ENCODE data around the gene BABAM1.
"Not testable (repeated sequence)": the region's sequence is repeated elsewhere in the genome, so short reads cannot be mapped to it uniquely, and the experiment has no call there.

Gene BABAM1

GRCh38 chr19:17275441-17276175, 8.4 kb downstream of the BABAM1 start:
- DNase-seq: no peak

DNA sequence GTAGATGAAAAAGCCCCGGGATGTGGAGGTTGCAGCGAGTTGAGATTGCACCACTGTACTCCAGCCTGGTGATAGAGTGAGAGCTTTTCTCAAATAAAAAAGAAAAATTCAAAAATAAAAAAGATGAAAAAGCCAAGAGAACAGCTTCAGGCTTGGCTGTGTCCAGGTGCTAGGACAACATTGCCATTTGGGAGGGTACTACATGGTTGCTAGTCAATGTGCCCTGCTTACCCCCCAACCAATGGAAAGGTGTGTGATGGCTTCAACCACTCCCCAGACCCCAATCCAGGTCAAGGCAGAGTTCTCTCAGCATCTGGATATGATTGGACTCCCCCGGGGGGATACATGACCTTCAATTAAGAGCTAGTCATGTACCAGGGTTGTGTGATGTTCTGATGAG, 12.2 kb downstream of the BABAM1 start:
- DNase-seq: no peak

DNA sequence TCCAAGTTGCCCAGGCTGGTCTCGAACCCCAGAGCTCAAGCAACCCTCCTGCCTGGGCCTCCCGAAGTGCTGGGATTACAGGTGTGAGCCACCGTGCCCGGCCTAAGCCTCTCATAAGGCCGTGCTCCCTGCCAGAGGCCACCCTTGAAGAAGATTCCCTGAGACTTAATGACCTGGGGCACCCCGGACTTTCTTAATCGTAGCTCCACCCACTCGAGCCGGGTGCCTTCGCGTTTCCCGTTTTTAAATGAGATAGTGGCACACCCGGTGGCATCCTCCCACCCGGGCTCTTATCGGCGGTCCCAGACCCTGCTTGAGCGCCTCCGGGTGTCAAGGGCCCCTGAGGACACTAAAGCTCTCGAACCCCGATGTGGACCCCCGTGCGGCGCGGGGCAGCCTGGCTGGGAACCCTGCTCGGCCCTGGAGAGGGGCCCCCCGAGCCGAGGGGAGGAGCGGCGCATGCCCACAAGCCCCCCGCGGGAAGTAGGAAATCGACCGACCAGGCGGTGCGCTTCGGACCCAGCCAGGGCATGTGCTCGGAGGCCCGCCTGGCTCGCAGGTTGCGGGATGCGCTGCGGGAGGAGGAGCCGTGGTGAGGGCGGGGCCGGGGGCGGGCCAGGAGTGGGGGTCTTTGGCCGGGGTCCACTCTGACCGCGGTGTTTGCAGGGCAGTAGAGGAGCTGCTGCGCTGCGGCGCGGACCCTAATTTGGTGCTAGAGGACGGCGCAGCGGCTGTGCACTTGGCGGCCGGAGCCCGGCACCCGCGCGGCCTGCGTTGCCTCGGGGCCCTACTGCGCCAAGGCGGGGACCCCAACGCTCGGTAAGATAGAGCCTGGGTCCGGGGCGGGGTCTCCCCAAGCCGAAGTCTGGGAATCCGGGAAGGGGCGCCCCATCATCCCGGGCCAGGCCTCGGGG, 14.4 kb downstream of the BABAM1 start, which contains the start of gene ANKLE1:
ANKLE1 (plus strand) TSS at position 511 of the 914 bp plus-strand sequence; CDS start at position 531, 20 bp downstream.
- no peak for DNase-seq

GRCh38 chr19:17282488-17283125, 15.4 kb downstream of the BABAM1 start:
- peak; percentile 59 to 80 (median 71) for DNase-seq

DNA sequence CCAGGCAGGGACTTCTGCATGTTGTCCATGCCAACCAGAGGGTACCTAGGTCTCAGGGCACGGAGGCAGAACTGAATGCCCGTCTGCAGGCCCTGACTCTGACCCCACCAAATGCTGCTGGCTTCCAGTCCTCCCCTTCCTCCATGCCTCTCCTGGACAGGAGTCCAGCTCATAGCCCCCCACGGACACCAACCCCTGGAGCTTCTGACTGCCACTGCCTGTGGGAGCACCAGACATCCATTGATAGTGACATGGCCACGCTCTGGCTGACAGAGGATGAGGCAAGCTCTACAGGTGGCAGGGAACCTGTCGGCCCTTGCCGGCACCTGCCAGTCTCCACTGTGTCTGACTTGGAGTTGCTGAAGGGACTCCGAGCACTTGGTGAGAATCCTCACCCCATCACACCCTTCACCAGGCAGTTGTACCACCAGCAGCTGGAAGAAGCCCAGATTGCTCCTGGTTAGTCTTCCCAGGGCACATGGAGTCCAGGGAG, 16.3 kb downstream of the BABAM1 start:
- DNase-seq: no peak

- DNase-seq: no peak
These were observed 18.3 kb downstream of the BABAM1 start for GRCh38 chr19:17285415-17286135.

DNA sequence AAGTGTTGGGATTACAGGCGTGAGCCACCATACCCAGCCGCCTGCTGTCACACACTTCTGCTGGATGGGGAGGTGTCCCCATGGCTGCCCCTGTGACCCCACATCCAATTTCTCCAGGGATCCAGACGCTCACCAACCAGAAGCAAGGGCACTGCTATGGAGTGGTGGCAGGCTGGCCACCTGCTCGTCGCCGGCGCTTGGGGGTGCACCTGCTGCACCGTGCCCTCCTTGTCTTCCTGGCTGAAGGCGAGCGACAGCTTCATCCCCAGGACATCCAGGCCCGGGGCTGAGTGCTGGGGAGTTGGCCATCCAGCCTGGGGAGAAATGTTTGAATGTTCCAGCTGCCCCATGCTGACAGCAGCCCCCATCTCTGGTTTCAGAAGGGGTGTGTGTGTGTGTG, 19.0 kb downstream of the BABAM1 start:
- DNase-seq: no peak

DNA sequence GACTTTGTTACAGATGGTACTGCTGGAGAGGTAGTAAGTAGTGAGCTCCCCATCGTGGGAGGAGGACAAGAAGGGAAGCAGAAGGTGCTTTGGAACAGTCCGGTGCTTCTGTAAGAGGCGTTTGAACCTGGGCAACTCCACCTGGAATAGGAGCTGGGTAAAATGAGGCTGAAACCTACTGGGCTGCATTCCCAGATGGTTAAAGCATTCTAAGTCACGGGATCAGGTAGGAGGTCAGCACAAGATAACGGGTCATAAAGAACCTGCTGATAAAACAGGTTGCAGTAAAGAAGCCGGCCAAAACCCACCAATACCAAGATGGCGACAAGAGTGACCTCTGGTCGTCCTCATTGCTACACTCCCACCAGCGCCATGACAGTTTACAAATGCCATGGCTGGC, 19.5 kb downstream of the BABAM1 start:
- DNase-seq: no peak

GRCh38 chr19:17289489-17289888, 22.2 kb downstream of the BABAM1 start:
- peak in 1 of 5 donors; percentile 51 for DNase-seq

GRCh38 chr19:17292301-17293074, 25.2 kb downstream of the BABAM1 start:
- DNase-seq: peak; percentile 57 to 83 (median 68)

DNA sequence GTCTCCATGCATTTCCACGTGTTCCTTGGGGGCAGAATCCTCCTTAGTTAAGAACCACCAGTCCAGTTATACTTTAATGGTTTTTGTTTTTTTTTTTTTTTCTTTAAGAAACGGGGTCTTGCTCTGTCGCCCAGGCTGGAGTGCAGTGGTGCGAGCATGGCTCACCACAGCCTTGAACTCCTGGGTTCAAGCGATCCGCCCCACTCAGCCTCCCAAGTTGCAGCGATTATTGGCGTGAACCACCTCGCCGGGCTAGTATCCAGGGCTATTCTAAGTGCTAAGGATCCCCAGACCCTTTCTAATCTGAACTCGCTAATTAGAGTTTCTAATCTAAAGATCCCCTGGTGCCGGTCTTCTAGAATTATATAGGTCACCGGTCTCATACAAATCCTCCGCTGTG, 26.4 kb downstream of the BABAM1 start:
- DNase-seq: no peak

GRCh38 chr19:17294051-17294891, 27.0 kb downstream of the BABAM1 start:
- DNase-seq: peak in 4 of 5 donors; percentile 35 to 46 (median 38)

- not testable (repeated sequence) for DNase-seq
These were observed 28.3 kb downstream of the BABAM1 start for GRCh38 chr19:17295551-17295950.

DNA sequence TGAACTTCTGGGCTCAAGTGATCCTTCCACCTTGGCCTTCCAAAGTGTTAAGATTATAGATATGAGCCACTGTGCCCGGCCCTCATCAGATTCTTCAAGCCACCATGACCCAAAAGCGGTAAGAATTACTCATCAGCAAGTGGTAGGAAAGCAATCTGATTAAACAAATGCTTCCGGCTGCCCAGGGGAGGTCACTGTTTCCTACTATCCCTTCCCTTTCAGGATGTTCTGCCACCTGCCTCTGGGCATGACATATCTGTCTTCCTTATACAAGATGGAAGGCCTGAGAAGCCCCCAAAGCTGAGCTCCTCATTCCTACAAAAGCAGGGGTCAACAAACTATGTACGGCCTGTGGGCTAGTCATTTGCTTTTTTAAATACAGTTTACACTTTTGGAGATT, 29.0 kb downstream of the BABAM1 start:
- DNase-seq: no peak

GRCh38 chr19:17296976-17297375, 29.7 kb downstream of the BABAM1 start:
- no peak for DNase-seq

GRCh38 chr19:17300992-17301619, 33.9 kb downstream of the BABAM1 start:
- DNase-seq: no peak

DNA sequence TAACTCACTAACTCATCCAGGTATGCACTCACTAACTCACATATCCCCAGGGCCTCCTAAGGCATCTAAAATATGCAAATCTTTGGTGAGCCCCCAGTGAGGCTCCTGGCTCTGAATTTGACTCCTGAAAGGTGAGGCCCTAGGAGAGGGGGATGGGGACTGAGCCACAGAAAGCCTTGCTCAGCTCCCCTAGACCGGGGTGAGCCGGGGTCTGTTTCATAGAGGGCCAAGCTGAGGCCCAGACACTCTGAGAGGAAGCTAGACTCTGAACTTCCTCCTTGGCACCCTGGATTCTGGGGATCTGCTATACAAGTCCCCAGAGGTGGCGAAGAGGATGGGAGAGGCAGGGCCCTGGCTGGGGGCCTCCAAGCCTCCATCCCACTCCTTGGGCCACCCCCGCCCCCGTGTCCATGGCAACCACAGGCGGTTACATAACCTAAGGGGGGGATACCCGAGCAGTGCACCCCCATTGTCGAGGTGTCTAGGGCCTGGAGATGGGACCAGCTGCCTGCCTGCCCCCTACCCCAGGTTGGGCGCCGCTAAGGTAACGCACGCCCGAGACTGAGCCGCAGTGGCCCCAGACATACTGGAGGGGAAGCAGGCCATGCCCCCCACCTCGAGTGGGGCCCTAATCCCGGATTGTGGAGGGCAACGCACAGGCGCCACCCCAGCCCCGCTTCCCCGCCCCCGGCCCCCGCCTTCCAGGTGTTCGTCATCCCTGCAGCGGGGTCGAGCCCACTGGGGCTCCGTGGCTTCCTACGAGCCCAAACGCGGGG, 35.3 kb downstream of the BABAM1 start:
- DNase-seq: no peak

- DNase-seq: peak; percentile 83 to 95 (median 91)
These were observed 36.1 kb downstream of the BABAM1 start, which contains the start of gene ABHD8 for GRCh38 chr19:17303167-17303939. Gene ABHD8, minus strand, starts transcription at chr19:17303425. Its CDS starts 1,809 bp downstream, at chr19:17301616.

Measured in T-helper 1 cell (primary cell).